Measurements from ENCODE around the gene NDUFB10. TPM values are rescaled to one million over a fixed set of nuclear protein-coding genes. Genes with fewer than 3 reads are reported as not detected.
A peak's percentile ranks its signal among the peaks of the same experiment; 100 is the strongest.
"Not testable (repeated sequence)": the region's sequence is repeated elsewhere in the genome, so short reads cannot be mapped to it uniquely, and the experiment has no call there.

The NDUFB10 gene
- total RNA-seq, 2 experiments from 2014 or later, result 40.7 to 41.1 TPM

GRCh38 chr16:1936945-1937479, 22.3 kb upstream of the NDUFB10 start:
- ATAC-seq (ENCODE audit: poor library complexity), result no peak
- Histone ChIP-seq H3K9me3 (ENCODE audit: control insufficient read depth in 1 of 2, insufficient read depth in 1 of 2, low read length in 2 of 2) (no peaks in the 10 kb centered on the region), H3K36me3 (ENCODE audit: insufficient read depth, low read length) (peaks cover 20% of the 10 kb centered on the region), H3K4me3 (ENCODE audit: low read length) (no peak overlapping the region), H3K4me1 (ENCODE audit: insufficient read depth, low read length) (peaks cover 9% of the 10 kb centered on the region), H3K27ac (ENCODE audit: low read depth in 1 of 2, low read length in 2 of 2) (no peak overlapping the region), H3K27me3 (ENCODE audit: control insufficient read depth in 1 of 2, insufficient read depth in 2 of 2, low read length in 2 of 2) (no peaks in the 10 kb centered on the region)
- DNase-seq, result no peak
- H3K27ac Mint-ChIP-seq, result no peak overlapping the region
- H3K9me3 Mint-ChIP-seq, result no peaks in the 10 kb centered on the region
- no peak overlapping the region for H3K4me3 Mint-ChIP-seq
- no peak for TF ChIP-seq CTCF (IDR thresholded peaks at IDR 0.05)
- no peaks in the 10 kb centered on the region for H3K27me3 Mint-ChIP-seq
- ChIA-PET POLR2A (no interaction called here), CTCF (no interaction called here)
- peaks cover 6% of the 10 kb centered on the region for H3K36me3 Mint-ChIP-seq (ENCODE audit: low read depth)
- no peaks in the 10 kb centered on the region for H3K4me1 Mint-ChIP-seq (ENCODE audit: low read depth)
- intact Hi-C loops (cut with DNase I, micrococcal nuclease), result no loop called here

DNA sequence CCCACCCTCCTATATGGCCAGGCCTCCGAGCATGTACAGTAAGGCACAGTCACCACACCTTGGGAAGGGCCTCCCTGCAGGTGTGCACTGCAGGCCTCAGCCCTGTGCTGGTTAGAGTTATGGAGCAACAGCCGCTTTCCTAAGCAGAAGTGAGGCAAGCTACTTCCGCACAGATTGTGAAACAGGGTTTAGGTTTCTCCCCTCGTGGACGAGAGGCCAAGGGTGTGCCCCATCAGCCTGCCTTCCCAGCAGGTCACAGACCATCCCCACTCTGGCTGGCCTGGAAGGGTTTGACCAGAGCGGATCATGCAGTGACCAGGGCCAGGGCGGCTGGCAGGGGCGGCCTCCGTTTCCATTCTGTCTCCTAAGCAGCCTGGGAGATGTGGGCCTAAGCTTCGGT, 21.0 kb upstream of the NDUFB10 start:
- no peaks in the 10 kb centered on the region for H3K27me3 Mint-ChIP-seq
- H3K4me3 ChIP-seq (ENCODE audit: low read length), result no peak overlapping the region
- H3K9me3 Mint-ChIP-seq, result no peaks in the 10 kb centered on the region
- peaks cover 11% of the 10 kb centered on the region for H3K36me3 Mint-ChIP-seq (ENCODE audit: low read depth)
- ChIA-PET POLR2A (no interaction called here), CTCF (no interaction called here)
- H3K27ac Mint-ChIP-seq, result no peak overlapping the region
- no peak for ATAC-seq (ENCODE audit: poor library complexity)
- DNase-seq, result peak in 2 of 14 experiments; percentile 47 to 56
- H3K4me3 Mint-ChIP-seq, result no peak overlapping the region
- H3K4me1 ChIP-seq (ENCODE audit: insufficient read depth, low read length), result peaks cover 20% of the 10 kb centered on the region
- H3K9me3 ChIP-seq (ENCODE audit: control insufficient read depth in 1 of 2, insufficient read depth in 1 of 2, low read length in 2 of 2), result no peaks in the 10 kb centered on the region
- peaks cover 20% of the 10 kb centered on the region for H3K36me3 ChIP-seq (ENCODE audit: insufficient read depth, low read length)
- peaks cover 5% of the 10 kb centered on the region for H3K4me1 Mint-ChIP-seq (ENCODE audit: low read depth)
- TF ChIP-seq CTCF (IDR thresholded peaks at IDR 0.05), result no peak
- no peak overlapping the region for H3K27ac ChIP-seq (ENCODE audit: low read depth in 1 of 2, low read length in 2 of 2)
- no peaks in the 10 kb centered on the region for H3K27me3 ChIP-seq (ENCODE audit: control insufficient read depth in 1 of 2, insufficient read depth in 2 of 2, low read length in 2 of 2)
- intact Hi-C loops (cut with DNase I, micrococcal nuclease), result no loop called here

- no peak overlapping the region for H3K4me3 ChIP-seq (ENCODE audit: low read length)
- H3K4me1 Mint-ChIP-seq (ENCODE audit: low read depth), result peaks cover 11% of the 10 kb centered on the region
- H3K4me1 ChIP-seq (ENCODE audit: insufficient read depth, low read length), result peaks cover 26% of the 10 kb centered on the region
- DNase-seq, result no peak
- H3K36me3 ChIP-seq (ENCODE audit: insufficient read depth, low read length), result peaks cover 20% of the 10 kb centered on the region
- H3K36me3 Mint-ChIP-seq (ENCODE audit: low read depth), result peaks cover 13% of the 10 kb centered on the region
- ATAC-seq (ENCODE audit: poor library complexity), result no peak
- no peaks in the 10 kb centered on the region for H3K9me3 ChIP-seq (ENCODE audit: control insufficient read depth in 1 of 2, insufficient read depth in 1 of 2, low read length in 2 of 2)
- POLR2A ChIA-PET, result interaction anchor here (2.0 kb wide), 1 partner anchor 23 kb away, joined by 4 read pairs; no protein-coding TSS in a partner anchor
- H3K27ac Mint-ChIP-seq, result no peak overlapping the region
- H3K27me3 ChIP-seq (ENCODE audit: control insufficient read depth in 1 of 2, insufficient read depth in 2 of 2, low read length in 2 of 2), result no peaks in the 10 kb centered on the region
- intact Hi-C loops (cut with DNase I, micrococcal nuclease), result no loop called here
- no peaks in the 10 kb centered on the region for H3K9me3 Mint-ChIP-seq
- TF ChIP-seq CTCF (IDR thresholded peaks at IDR 0.05), result no peak
- no peak overlapping the region for H3K4me3 Mint-ChIP-seq
- H3K27me3 Mint-ChIP-seq, result no peaks in the 10 kb centered on the region
- no peak overlapping the region for H3K27ac ChIP-seq (ENCODE audit: low read depth in 1 of 2, low read length in 2 of 2)
- CTCF ChIA-PET, result no interaction called here
Observed at GRCh38 chr16:1938910-1939309, 20.4 kb upstream of the NDUFB10 start.

DNA sequence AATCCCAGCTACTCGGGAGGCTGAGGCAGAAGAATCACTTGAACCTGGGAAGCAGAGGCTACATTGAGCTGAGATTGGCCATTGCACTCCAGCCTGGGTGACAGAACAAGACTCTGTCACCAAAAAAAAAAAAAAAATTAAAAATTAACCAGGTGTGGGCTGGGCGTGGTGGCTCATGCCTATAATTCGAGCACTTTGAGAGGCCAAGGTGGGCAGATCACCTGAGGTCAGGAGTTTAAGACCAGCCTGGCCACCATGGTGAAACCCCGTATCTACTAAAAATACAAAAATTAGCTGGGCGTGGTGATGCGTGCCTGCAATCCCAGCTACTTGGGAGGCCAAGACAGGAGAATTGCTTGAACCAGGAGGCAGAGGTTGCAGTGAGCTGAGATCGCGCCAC, 19.5 kb upstream of the NDUFB10 start:
- CTCF ChIA-PET, H3K27ac Mint-ChIP-seq: not testable (repeated sequence)
- POLR2A ChIA-PET, result interaction anchor here (0.6 to 2.0 kb wide), 2 partner anchors 22 to 580 kb away, joined by 3 to 4 read pairs; partner anchors contain the start of gene AMDHD2

More for the DNA sequence above, 19.5 kb upstream of the NDUFB10 start:
- H3K27ac ChIP-seq (ENCODE audit: low read depth in 1 of 2, low read length in 2 of 2); ATAC-seq (ENCODE audit: poor library complexity); H3K27me3 ChIP-seq (ENCODE audit: control insufficient read depth in 1 of 2, insufficient read depth in 2 of 2, low read length in 2 of 2); H3K9me3 Mint-ChIP-seq; DNase-seq; H3K9me3 ChIP-seq (ENCODE audit: control insufficient read depth in 1 of 2, insufficient read depth in 1 of 2, low read length in 2 of 2); H3K27me3 Mint-ChIP-seq; H3K4me3 ChIP-seq (ENCODE audit: low read length): not testable (repeated sequence)
- intact Hi-C loops (cut with DNase I, micrococcal nuclease), result loop anchor here (5.0 kb wide), 3 partner anchors 52 to 173 kb away; partner anchors contain the start of genes NUBP2 (in 1 of the 2) and SPSB3 (in 1 of the 2)
- Mint-ChIP-seq H3K4me1 (ENCODE audit: low read depth) (peaks cover 18% of the 10 kb centered on the region), H3K36me3 (ENCODE audit: low read depth) (peaks cover 13% of the 10 kb centered on the region), H3K4me3 (peak overlapping the region; percentile 11)
- peaks cover 28% of the 10 kb centered on the region for H3K4me1 ChIP-seq (ENCODE audit: insufficient read depth, low read length)
- peaks cover 20% of the 10 kb centered on the region for H3K36me3 ChIP-seq (ENCODE audit: insufficient read depth, low read length)

Data from CD4-positive, alpha-beta T cell (primary cell).